Heart right ventricle (tissue), 16 donors: ENCODE results near the gene EIF2B4. TPM values are rescaled to one million over a fixed set of nuclear protein-coding genes. Genes with fewer than 3 reads are reported as not detected.

Experiments used
- ATAC-seq, 8 donors: fragments of 200-7000 bp; cut with Tn5 transposase; one replicate each; pipeline ENCODE4 v1.9.1; 2020; ENCODE audit warnings: mild to moderate bottlenecking in 8 of 8, moderate library complexity in 8 of 8, moderate number of reproducible peaks in 1 of 8
- DNase-seq, 2 donors: peaks; one replicate each; pipeline ENCODE4 v3.0.0-alpha.2; 2020
- H3K27ac ChIP-seq, 10 donors: fragments of 200-600 bp; sonication (generic) in 2 of 10; one replicate each; pipeline versions ENCODE4 v1.5.0 to v1.8.0; 2020 to 2022; ENCODE audit warnings: mild to moderate bottlenecking in 3 of 10
- H3K27me3 ChIP-seq, 7 donors: fragments of 200-600 bp; one replicate each; pipeline ENCODE4 v1.8.0; 2021 to 2022; ENCODE audit warnings: mild to moderate bottlenecking in 2 of 7
- H3K36me3 ChIP-seq, 9 donors: fragments of 200-600 bp; sonication (generic) in 1 of 9; one replicate each; pipeline versions ENCODE4 v1.5.0 to v1.8.0; 2020 to 2022; ENCODE audit warnings: mild to moderate bottlenecking in 2 of 9
- H3K4me1 ChIP-seq, 9 donors: fragments of 200-600 bp; sonication (generic) in 1 of 9; one replicate each; pipeline versions ENCODE4 v1.5.0 to v1.8.0; 2020 to 2022; ENCODE audit warnings: mild to moderate bottlenecking in 4 of 9
- H3K4me3 ChIP-seq, 10 donors: fragments of 200-600 bp; sonication (generic) in 2 of 10; one replicate each; pipeline versions ENCODE4 v1.5.0 to v1.8.0; 2020 to 2022; ENCODE audit warnings: mild to moderate bottlenecking in 7 of 10, moderate library complexity in 2 of 10
- H3K9me3 ChIP-seq, 11 donors: fragments of 200-600 bp in 10 of 11; sonication (generic) in 2 of 11; one replicate each; pipeline versions ENCODE4 v1.5.0 to v1.8.0; 2013 to 2022; ENCODE audit warnings: mild to moderate bottlenecking in 2 of 11, control low read depth in 1 of 11, moderate library complexity in 1 of 11
- WGBS, 2 donors: extraction: QIAGEN DNeasy Blood & Tissue Kit; methylation state at CpG; one replicate each; pipeline ENCODE4 v1.1.7; 2013; ENCODE audit warnings: inconsistent platforms in 1 of 2; 5-methylcytosine and 5-hydroxymethylcytosine counted together
- intact Hi-C, 10 donors: fragments of 100-400 bp; cut with DNase I; formaldehyde crosslinking; loops; one replicate each; pipeline versions ENCODE4 v1.11.1 to v1.14.2; 2022
- polyA plus RNA-seq, 2 donors: library from polyadenylated mRNA; stranded (reverse); fragments of 200-250 nt; gene quantifications; one replicate each; pipeline ENCODE4 v1.2.3, GENCODE V29; 2013
- total RNA-seq, 10 donors: library from RNA; stranded (reverse); fragmentation: NEBNext Ultra II Directional in 3 of 10; extraction: Animal tissue kit (Norgen Biotek cat#: 25700) in 3 of 10; gene quantifications; one replicate each; pipeline versions ENCODE4 v1.2.1 to v1.2.4, GENCODE V29; 2021 to 2023
- TF ChIP-seq, protein P1 (sequence below), 9 donors: fragments of 200-600 bp; sonication (generic) in 2 of 9; IDR thresholded peaks; one replicate each; pipeline versions ENCODE4 v1.5.0 to v1.8.0; 2021 to 2022; ENCODE audit warnings: antibody characterized with exemption in 9 of 9, mild to moderate bottlenecking in 5 of 9, moderate library complexity in 1 of 9
- donor health status: Arrhythmogenic right ventricular cardiomyopathy.
- donor health status: ischemic (EF 13 %, LVEDD 7.1; RV severe dilation, severe dysfunction).
- donor health status: healthy with polysubstance abuse.
- donor health status: DM: no; HTN: yes; CAD: no.
- donor health status: DM: no; HTN: no; CAD: no.
- donor health status: ischemic (EF 25% LVEDD 6.9; RV normal size, moderate dysfunction).
- donor health status: ischemic (EF 25% LVEDD 5.7; RV mildly dilated, moderate dysfunction).
- donor health status: healthy.
- donor health status: DM: yes; HTN: yes; CAD: no.
- donor health status: Ischemic cardiomyopathy.
- donor health status: ischemic (EF 35%, LVEDD 5.7; RV mildly dilated, moderate dysfunction).
- donor health status: nonischemic (EF 11% LVEDD 7.7; RV severe dilation, severe dysfunction).
- donor health status: DM: yes; HTN: yes; CAD: no.
- donor health status: PGD.
- donor health status: ischemic (EF 29% LVEDD 5.4; RV normal size, mild dysfunction).
- donor health status: nonischemic (EF 23%, LVEDD 6.1; RV moderate dilation, normal function).

Gene EIF2B4
- total and polyA plus RNA-seq, 12 donors: 26.4 to 70.7 (median 36.3) TPM

DNA sequence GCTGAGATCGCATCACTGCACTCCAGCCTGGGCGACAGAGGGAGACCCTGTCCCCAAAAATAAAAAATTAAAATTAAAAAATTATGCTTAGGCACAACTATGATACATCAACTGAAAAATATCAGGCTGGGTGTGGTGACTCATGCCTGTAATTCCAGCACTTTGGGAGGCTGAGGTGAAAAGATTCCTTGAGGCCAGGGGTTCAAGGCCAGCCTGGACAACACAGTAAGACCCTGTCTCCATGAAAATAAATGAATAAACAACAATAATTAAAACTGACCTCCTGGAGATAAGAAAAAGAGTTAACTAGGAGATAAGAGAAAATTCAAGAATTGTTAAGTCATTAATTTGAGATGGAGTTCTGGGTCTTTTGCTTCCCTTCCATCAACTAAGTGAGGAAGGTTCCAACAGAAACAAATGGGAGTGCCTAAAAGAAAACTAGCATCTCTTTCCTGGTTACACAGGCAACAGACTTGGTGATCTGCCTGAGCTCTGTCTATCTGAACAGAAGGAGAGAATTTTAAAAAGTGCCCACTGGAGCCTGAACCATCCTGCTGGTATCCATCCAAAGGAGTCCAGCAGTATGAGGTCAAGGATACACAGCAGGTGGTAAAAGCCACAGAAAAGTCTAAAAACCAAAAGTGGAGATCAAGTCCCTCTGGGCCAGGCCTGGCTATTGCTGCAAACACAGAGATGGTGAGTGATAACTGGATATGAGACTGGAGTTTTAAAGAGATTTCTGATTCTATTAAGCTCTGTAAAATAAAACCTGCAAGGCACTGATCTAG, 30.4 kb upstream of the EIF2B4 start:
- Histone ChIP-seq H3K9me3 (no peaks in the 10 kb centered on the region), H3K27ac (no peak overlapping the region), H3K27me3 (no peaks in the 10 kb centered on the region), H3K36me3 (peaks cover 0 to 36% (median 0%) of the 10 kb centered on the region in 9 donors), H3K4me3 (no peak overlapping the region), H3K4me1 (peaks cover 0 to 8% (median 0%) of the 10 kb centered on the region in 9 donors)
- 98 to 99% methylated on average over 2 of the region's 2 CpGs for WGBS, 2 donors
- intact Hi-C loops: loop anchor here in 1 of 10 donors (10.0 kb wide), 1 partner anchor 224 kb away; the partner anchor contains the start of genes CCDC121 and GPN1
- ATAC-seq: no peak
- TF ChIP-seq, protein P1, sequence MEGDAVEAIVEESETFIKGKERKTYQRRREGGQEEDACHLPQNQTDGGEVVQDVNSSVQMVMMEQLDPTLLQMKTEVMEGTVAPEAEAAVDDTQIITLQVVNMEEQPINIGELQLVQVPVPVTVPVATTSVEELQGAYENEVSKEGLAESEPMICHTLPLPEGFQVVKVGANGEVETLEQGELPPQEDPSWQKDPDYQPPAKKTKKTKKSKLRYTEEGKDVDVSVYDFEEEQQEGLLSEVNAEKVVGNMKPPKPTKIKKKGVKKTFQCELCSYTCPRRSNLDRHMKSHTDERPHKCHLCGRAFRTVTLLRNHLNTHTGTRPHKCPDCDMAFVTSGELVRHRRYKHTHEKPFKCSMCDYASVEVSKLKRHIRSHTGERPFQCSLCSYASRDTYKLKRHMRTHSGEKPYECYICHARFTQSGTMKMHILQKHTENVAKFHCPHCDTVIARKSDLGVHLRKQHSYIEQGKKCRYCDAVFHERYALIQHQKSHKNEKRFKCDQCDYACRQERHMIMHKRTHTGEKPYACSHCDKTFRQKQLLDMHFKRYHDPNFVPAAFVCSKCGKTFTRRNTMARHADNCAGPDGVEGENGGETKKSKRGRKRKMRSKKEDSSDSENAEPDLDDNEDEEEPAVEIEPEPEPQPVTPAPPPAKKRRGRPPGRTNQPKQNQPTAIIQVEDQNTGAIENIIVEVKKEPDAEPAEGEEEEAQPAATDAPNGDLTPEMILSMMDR (IDR thresholded peaks at IDR 0.05): no peak
- no peak for DNase-seq

DNA sequence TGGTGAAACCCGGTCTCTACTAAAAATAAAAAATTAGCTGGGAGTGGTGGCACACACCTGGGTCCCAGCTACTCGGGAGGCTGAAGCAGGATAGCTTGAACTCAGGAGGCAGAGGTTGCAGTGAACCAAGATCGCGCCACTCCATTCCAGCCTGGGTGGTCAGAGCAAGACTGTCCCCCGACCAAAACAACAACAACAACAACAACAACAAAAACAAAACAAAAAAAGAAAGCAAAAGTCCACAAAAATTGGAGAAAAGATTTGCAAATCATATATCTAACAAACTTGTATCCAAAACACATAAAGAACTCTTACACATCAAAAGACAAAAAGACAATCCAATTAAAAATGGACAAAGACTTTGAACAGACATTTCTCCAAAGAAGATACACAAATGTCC, 28.8 kb upstream of the EIF2B4 start:
- Histone ChIP-seq H3K4me1 (peaks cover 0 to 8% (median 0%) of the 10 kb centered on the region in 9 donors), H3K4me3 (no peak overlapping the region), H3K27me3 (no peaks in the 10 kb centered on the region), H3K9me3 (no peaks in the 10 kb centered on the region), H3K27ac (no peak overlapping the region), H3K36me3 (peaks cover 0 to 28% (median 0%) of the 10 kb centered on the region in 9 donors)
- ATAC-seq (no peak), DNase-seq (no peak)
- WGBS, 2 donors: 93 to 96% methylated on average over 5 of the region's 5 CpGs
- intact Hi-C loops: no loop called here
- TF ChIP-seq, protein P1 (IDR thresholded peaks at IDR 0.05): no peak

DNA sequence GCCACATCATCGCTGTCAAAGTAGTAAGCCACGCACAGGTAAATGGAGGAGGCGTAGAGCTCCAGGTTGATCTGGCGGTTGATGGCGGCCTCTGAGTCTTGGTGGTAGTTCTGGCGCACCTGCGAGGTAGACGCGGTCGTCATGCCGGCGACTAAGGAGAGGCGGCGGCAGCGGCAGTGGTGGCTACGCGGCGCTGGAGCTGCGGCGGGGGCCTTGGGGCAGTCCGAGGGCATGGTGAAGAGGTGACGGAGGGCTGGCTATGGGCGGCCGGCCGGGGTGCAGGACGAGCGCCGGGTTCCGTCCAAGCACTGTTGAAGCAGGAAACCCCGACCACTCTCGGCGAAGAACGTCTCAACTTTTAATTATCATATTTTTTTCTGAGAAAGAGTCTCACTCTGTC, 23.1 kb upstream of the EIF2B4 start:
- H3K4me3 ChIP-seq: no peak overlapping the region
- H3K36me3 ChIP-seq: peaks cover 0 to 11% (median 0%) of the 10 kb centered on the region in 9 donors
- H3K27ac ChIP-seq: no peak overlapping the region
- H3K4me1 ChIP-seq: no peaks in the 10 kb centered on the region
- intact Hi-C loops: no loop called here
- no peak for ATAC-seq
- H3K9me3 ChIP-seq: no peaks in the 10 kb centered on the region
- DNase-seq: no peak
- H3K27me3 ChIP-seq: no peaks in the 10 kb centered on the region
- TF ChIP-seq, protein P1 (IDR thresholded peaks at IDR 0.05): no peak
- WGBS, 2 donors: 98 to 99% methylated on average over 33 of the region's 33 CpGs

DNA sequence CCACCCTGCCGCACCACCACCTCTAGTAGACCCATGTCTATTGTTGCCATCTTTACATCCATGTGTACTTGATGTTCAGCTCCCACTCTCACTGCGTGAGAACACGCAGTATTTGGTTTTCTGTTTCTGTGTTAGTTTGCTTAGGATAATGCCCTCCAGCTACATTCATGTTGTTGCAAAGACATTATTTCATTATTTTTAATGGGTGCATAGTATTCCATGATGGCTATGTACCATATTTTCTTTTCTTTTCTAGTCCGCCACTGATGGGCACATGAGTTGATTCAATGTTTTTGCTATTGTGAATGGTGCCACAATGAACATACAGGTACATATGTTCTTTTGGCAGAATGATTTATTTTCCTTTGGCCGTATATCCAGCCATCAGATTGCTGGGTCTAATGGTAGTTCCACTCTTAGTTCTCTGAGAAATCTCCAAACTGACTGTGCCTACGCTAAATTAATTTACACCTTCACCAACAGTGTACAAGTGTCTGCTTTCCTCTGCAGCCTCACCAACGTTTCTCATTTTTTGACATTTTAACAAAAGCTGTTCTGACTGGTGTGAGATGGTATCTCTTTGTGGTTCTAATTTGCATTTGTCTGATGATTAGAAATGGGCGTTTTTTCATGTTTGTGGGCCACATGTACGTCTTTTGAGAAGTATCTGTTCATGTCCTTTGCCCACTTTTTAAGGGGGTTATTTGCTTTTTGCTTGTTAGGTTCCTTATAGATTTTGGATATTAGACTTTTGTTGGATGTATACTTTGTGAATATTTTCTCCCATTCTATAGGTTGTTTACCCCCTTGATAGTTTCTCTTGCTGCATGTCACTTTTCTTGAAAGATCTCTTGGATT, 20.9 kb upstream of the EIF2B4 start:
- ATAC-seq: no peak
- no peaks in the 10 kb centered on the region for H3K27me3 ChIP-seq
- H3K27ac ChIP-seq: peak overlapping the region in 1 of 10 donors; percentile 53
- WGBS, 2 donors: 97% methylated on average over 9 of the region's 9 CpGs
- intact Hi-C loops: no loop called here
- peaks cover 0 to 20% (median 1%) of the 10 kb centered on the region in 9 donors for H3K36me3 ChIP-seq
- no peak for DNase-seq
- peaks cover 0 to 3% (median 0%) of the 10 kb centered on the region in 9 donors for H3K4me1 ChIP-seq
- no peak overlapping the region for H3K4me3 ChIP-seq
- H3K9me3 ChIP-seq: no peaks in the 10 kb centered on the region
- TF ChIP-seq, protein P1 (IDR thresholded peaks at IDR 0.05): no peak
